DMS 273 treated with DMSO at 0.1 percent for 48 hours (cell line): ENCODE data around the gene PRR18.
"Not testable (repeated sequence)": the region's sequence is repeated elsewhere in the genome, so short reads cannot be mapped to it uniquely, and the experiment has no call there.

Experiments
- DNase-seq: peaks from one replicate; lab custom pipeline; 2025; lab: John Stamatoyannopoulos, UW

The PRR18 gene, protein sequence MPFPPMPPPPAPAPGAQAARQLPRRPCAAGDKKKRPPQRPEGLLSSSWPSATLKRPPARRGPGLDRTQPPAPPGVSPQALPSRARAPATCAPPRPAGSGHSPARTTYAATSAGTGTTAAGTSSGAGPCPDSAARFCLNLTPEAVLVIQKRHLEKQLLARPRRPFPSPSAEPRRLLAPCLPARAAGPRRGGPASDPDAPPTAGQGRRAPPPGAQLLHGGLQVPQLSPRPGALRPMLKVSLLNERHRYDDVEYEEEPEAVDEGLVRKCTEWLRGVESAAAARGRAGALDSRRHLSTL

DNA sequence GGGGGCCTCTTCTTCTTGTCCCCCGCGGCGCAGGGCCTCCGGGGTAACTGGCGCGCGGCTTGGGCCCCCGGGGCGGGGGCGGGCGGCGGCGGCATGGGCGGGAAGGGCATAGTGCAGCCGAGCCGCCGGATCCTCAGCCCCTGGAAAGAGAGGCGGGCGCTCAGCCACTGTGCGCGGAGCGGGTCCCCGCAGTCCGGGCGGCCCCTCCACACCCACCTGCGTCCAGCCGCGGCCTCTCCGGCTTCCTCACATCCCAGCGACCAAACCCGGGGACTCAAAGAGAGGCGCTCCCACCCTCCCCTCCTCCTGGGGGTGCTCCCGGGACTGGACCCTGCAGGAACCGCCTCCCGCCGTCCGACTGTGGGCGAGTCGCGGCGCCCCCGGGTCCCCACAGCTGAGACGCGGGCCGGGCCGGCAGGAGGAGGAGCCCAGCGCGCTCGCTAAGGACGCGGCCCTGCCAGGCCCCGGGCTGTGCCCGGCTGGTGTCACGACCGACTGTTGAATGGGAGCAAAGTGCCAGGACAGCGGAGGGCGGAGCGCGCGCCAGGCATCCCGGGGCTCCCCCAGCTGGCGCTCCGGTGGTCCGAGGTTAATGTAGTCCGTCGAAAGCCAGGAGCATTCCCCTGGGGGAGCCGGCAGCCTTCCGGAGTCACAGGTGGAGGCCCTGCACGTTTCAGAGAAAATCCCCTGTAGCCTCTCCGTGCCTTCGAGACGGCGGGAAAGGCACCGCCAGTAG lies at the start of gene PRR18:
Gene PRR18, minus strand, starts transcription at position 360 of the 736 bp plus-strand sequence. Its CDS starts 250 bp downstream, at position 110.
- no peak for DNase-seq

DNA sequence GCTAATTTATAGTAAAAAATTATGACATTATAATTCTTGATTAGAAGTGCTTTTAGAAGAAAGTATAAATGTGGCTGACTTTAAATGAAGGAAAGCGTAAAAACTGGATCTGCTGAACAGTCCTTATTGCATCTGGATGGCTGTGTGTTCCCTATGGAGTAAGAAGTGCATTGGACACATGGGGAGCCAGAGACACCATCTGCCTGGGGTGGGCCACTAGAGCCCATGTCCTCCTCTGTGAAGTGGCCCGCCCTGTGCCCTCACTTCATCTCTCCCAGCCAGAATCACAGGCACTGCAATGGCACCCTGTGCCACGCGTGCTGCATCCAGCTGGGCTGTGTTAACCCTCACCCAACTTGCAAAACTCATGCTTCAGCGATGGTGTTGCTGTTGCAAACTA lies 47.4 kb upstream of the PRR18 start:
- DNase-seq: no peak

DNA sequence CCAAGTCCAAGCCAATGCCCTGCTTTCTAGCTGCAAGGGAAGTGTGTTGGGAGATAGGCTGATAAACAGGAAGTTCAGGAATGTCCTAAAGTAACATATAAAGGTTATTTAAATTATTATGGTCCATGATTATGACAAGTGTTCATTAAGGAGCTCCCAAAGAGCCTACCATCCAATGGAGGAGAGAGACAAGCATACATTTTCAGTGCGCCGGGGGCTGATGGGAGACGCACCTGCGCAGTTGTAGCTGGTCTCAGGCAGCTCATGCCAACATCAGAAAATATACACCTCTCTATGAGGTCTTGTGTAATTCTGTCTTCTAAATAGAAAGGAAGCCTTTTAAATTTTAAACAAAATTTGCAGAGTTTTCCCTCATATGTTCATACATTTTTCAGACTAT lies 46.8 kb upstream of the PRR18 start:
- DNase-seq: no peak

DNA sequence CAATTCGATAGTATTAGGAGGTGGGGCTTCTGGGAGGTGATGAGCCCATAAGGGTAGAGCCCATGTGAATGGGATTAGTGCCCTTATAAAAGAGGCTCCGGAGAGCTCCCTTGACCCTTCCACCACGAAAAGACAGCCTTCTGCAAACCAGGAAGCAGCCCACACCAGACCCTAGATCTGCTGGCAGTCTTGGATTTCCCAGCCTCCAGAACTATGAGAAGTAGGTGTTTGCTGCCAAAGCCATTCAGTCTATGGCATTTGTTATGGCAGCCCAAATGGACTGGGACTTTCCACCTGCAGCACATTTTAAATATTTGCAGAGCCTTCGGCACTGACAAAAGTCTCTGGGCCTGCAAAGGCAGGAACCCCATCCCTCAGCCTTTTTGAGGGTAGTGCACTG lies 46.0 kb upstream of the PRR18 start:
- DNase-seq: no peak

DNA sequence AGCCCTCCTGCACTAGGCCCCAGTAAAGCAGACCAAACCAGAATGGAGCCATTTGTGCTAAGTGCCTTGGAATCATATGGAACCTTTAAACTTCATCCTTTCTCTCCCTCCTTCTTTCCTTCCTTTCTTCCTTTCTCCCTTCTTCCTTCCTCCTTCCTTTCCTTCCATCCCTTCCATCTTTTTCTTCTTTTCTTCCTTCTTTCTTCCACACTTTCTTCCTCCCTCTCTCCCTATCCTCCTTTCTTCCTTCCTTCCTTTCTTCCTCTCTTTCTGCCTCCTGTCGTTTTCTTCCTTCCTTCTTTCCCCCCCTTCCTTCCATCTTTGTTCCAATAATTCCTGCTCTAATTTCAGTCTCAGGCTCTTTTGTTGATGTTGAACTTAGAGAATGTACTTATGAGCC lies 45.3 kb upstream of the PRR18 start:
- DNase-seq: no peak

- DNase-seq: no peak
Measured at GRCh38 chr6:166352923-166353322, 44.7 kb upstream of the PRR18 start.

GRCh38 chr6:166351715-166352285 lies 43.6 kb upstream of the PRR18 start:
- no peak for DNase-seq

DNA sequence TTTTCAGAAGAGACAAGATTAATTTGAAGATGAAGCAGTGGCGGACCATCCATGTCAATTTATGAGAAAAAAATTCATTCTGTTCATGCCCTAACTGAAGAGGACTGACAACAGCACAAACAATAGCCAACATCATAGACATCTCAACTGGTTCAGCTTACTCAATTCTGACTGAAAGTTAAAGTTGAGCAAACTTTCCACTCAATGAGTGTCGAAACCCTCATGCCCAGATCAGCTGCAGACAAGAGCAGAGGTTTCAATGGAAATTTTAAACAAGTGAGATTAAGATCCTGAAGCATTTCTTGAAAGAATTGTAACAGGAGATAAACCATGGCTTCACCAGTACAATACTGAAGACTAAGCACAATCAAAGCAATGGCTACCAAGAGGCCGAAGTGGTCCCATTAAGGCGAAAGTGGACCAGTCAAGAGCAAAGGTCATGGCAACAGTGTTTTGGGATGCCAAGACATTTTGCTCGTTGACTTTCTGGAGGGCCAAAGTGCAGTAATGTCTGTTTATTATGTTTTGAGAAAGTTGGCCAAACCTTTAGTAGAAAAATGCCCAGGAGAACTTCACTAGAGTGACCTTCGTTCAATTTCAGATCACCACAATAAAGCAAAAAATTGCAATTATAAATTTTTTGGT lies 40.2 kb upstream of the PRR18 start:
- no peak for DNase-seq

- no peak for DNase-seq
Measured at GRCh38 chr6:166346965-166347364, 38.8 kb upstream of the PRR18 start.

DNA sequence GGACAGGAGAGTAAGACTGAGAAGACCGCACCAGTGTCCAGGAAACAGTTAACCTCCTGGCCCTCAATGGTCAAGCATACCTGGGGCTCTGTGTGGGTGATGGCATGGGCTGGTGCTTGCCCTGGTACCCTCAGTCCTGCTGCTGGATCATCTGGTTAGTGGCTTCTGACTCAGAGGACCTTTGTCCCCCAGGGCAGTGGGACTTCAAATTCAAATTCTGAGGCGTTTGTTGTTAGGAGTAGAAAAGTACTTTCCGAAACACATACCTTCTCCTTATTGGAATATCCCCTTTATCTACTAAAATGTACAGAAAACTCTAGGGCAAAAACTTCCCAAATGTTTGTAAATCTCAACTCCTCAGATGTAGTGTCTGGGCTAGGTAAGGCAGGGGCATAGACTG lies 38.3 kb upstream of the PRR18 start:
- no peak for DNase-seq

DNA sequence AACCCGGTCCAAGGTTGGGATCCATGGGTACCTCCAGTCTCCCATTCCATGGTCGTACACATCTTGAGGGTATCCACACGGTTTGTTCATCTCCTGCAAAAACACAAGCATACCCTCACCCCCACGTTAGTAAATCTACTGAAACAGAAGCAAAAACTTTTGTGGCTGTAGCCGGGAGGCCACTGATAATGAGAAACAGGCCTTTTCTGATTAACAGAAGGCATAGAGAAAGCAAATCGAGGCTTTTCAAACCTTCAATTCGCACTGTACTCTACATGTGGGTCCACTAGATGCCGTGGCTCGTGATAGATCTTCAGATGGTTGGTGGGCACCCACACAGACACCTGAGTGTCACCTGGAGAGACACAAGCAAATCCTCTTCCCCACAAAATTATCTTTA lies 37.5 kb upstream of the PRR18 start:
- not testable (repeated sequence) for DNase-seq

GRCh38 chr6:166344921-166345320 lies 36.7 kb upstream of the PRR18 start:
- not testable (repeated sequence) for DNase-seq

- no peak for DNase-seq
Measured at GRCh38 chr6:166344240-166344639, 36.0 kb upstream of the PRR18 start.

- DNase-seq: no peak
Measured at GRCh38 chr6:166343150-166343487, 34.9 kb upstream of the PRR18 start.

GRCh38 chr6:166342349-166343149 lies 34.4 kb upstream of the PRR18 start, which contains the start of gene SFT2D1:
Gene SFT2D1 (minus strand): TSS chr6:166342545. CDS start chr6:166342481, 64 bp downstream.
- DNase-seq: no peak

- DNase-seq: no peak
Measured at GRCh38 chr6:166341977-166342348, 33.8 kb upstream of the PRR18 start.

GRCh38 chr6:166341464-166341863 lies 33.3 kb upstream of the PRR18 start:
- DNase-seq: no peak

- no peak for DNase-seq
Measured at GRCh38 chr6:166338854-166339253, 30.7 kb upstream of the PRR18 start.

GRCh38 chr6:166336847-166337246 lies 28.7 kb upstream of the PRR18 start:
- no peak for DNase-seq

GRCh38 chr6:166335378-166336302 lies 27.4 kb upstream of the PRR18 start:
- DNase-seq: no peak

- no peak for DNase-seq
Measured at GRCh38 chr6:166334878-166335277, 26.7 kb upstream of the PRR18 start.
